GM04503 (cell line): ENCODE results near the gene ABCA9.

Experiments used
- DNase-seq: peaks from one replicate; pipeline ENCODE4 v3.0.0-alpha.2; 2012; ENCODE audit warnings: low read depth

ABCA9 gene

DNA sequence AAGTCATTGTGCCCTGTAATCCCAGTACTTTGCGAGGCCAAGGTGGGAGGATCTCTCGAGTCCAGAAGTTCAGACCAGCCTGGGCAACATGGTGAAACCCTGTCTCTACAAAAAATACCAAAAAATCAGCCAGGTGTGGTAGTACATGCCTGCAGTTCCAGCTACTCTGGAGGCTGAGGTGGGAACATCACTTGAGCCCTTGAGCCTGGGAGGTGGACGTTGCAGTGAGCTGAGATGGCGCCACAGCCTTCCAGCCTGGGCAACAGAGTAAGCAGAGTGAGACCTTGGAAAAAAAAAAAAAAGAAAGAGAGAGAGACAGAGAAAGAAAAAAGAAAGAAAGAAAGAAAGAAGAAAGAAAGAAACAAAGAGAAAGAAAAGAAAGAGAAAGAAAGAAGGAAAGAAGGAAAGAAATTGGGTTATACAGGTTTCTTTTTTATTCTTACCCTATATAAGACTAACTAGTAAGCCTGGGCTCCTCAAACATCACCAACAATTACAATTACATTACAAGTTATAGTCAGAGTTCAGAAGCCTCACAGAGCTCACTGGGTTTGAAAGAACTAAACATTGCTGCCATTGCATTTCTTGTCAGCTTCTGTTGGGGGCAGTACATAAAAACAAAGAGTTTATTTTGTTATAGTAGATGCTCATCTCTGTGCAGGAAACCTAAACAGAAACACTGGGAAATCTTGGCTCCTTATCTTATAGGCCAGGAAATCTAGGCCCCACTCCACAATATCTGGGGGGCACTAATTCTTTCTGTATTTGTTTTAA, 6.7 kb upstream of the ABCA9 start:
- no peak for DNase-seq

DNA sequence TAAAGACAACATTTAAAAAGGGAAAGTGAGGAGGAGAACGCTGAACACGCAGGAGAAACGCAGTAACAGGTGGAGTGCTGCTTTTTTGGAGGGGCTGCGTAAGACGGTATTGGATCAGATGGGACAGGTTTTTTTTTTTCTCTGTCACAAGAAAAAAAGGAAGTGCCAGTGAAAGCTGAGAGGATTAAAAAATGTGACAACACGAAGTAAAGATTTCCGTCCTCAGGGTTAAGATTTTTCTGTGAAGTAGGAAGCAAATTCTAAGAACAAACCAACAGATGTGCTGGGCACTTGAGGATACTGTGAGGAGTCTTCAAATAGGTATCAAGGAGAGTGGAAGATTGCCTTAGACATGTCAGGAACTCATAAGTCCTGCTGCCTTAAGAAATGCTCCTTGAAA, 5.8 kb upstream of the ABCA9 start:
- DNase-seq: no peak

DNA sequence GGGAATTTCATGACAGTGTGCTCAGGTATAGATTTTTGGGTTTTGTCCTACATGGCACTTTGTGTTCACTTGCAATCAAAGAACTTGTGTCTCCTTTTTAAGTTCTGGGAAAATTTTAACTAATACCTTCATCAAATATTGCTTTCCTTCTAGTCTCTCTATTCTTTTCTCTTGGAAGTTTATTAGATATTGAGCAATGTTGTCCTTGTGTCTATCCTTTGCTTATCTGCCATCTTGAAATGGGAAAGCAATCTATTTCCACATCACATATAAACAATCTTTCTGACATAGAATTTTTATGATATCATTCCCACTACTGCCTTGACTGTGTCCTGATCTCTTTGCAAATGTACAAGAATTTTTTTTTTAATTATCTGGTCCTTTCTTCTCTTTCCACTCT, 4.4 kb upstream of the ABCA9 start:
- DNase-seq: no peak

DNA sequence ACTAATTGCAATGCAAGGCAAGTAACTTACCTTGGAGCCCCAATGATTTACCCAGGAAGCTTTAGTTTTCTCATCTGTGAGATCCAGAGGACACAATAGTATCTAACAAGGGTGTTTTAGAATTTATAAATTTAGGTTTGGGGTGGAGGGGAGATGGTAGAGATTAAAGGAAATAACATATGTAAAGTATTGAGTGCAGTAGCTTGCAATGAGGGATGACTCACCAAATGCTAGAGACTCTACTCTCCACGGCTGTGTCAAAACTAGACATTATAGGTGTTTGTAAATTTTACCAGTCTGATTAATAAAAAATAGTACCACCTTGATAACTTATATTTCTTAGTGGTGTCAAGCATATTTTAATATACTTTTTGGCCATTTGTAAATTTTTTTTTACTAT, 3.7 kb upstream of the ABCA9 start:
- DNase-seq: no peak

DNA sequence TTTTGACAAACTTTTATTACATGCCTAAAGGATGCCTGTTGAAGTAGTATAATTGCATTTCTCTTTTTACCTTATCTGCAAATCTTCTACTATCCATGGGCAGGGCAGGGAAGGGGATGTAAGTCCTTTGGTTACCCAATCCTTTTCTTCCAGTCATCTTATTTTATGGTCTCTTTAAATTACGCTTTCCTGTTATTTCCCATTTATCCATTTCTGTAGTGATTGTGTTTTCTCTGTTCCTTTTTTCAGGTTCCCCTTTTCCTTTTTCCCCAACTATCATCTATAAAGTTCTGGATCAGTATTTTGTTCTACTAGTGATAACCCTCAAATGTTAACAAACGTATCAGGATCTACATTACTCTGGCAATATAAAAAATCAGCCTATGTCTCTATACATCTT, 3.3 kb upstream of the ABCA9 start:
- DNase-seq: no peak

DNA sequence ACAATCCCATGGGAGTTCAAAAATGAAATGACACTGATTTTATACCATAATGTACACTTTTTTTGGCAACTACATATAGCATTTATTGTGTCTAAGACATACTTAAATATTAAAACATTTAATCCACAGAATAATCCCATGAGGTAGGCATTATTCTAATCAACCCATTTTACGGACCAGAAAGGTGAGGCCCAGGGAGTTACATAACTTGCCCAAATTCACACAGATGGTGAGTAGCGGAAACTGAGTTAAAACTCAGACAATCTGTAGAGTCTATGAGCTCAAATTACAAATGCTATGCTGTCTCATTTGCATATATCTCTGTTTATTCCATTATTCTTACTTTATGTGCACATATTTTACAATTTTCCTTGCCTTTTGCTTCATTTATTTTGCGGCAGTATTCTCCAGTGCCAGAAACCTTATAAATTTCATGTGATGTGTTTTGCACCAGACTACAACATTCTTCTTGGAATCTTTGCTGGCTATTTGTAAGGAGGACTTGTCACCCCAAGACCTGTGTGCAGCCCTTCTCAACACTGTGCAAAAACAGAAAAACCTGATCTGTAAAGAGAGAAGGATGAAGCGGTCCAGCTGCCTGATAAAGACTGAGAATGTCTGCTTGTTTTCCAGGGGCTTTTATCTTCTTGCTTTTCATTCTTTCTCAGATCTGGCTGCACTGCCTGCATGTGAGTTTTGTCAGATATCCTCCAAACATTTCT, 2.3 kb upstream of the ABCA9 start:
- no peak for DNase-seq

DNA sequence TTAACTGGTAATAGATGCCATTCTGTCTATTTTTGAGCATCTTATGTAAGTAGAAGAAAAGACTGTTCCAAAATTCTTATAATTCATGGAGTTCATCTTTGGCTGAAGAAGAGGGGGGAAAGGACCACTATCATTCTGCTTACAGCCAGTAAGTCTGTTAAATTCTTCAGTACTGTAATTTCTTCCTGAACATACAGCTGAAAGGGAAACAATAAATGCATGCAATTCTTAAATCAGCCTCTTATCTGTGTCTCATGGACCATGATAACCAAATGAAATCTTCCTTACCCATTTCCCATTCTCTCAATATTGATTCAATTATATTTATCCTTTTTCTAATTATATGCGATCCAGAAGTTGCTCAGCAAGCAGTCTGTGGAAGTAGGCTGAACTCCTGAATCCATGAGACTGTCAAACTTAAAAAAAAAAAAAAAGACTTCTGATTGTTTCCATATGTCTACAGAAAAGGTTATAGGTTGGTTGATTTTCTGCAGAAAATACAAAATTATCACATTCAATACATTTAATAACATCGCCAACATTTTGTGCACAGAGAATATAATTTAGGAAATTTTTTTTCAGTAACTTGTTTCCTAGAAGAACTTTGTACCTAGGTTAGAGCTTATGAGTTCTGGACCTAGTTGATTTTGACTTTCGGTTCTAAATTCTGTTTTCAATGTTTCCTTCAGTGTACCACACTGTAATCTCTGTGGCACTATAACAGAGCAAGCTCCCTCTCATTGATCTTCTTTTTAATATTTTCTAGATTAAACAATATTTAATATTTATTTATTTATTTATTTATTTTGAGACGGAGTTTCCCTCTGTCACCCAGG, 1.2 kb upstream of the ABCA9 start:
- DNase-seq: no peak

DNA sequence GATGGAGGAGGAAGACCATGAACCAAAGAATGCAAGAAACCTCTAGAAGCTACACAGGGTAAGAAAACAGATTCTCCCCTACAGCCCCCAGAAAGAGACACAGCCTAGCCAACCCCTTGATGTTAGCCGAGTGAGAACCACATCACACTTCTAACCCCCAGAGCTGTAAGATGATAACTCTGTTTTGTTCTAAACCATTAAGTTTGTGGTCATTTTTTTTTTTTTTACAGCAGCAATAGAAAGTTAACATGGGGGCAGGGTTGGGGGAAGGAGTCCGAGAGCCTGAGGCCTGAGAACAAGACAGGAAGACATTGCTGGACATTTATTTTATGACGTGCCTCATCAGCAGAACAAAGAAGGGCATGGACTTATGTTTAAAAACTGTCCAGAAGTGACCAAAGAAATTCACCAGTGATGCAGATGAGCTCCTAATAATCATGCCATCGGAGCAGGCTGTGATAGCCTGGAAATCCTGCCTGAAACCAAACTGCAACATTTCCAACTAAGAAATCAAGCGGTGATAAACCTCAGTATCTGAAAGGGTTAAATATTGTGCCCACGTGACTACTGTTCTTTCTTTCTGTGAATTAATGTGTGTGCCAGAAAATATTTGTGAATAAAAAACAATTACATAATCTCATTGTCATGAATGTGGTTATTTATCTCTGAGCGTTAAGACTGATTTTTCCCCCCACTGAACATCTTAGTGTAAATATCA, 1.1 kb downstream of the ABCA9 start:
- no peak for DNase-seq

DNA sequence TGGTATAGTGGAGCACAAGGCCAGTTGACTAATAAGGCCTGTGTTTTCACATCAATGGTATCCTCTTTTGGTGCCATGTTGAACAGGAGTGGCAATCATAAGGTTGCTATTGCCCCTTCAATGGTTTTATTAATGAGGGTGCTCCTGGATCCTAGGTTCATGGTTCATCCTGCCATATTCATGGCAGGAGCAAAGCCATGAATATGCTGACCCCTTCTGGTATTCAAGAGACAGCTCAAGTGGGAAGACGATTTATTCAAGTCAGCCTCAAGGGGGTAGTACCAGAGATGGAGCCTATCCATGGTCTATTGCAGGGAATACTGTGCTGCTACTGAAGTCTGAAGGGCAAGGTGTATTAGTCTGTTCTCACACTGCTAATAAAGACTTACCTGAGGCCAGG, 2.6 kb downstream of the ABCA9 start:
- DNase-seq: no peak

DNA sequence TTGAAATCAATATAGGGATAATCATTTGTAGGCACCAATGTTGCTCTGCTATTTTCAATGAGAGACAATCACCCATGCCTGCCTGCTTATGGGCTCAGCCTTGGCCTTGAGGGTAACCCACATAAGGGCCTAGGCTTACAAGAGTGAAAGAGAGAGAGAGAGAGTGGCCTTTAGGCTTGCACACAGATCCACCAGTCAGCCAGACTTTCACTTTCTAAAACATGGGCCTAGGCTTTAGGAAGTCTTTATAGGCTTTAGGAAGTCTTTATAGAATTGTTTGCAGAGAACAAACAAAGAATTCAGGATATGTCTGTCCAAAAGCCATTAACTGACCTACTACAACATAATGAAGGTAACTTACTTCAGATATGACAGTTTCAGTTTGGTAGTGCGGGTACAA, 3.4 kb downstream of the ABCA9 start:
- DNase-seq: no peak

DNA sequence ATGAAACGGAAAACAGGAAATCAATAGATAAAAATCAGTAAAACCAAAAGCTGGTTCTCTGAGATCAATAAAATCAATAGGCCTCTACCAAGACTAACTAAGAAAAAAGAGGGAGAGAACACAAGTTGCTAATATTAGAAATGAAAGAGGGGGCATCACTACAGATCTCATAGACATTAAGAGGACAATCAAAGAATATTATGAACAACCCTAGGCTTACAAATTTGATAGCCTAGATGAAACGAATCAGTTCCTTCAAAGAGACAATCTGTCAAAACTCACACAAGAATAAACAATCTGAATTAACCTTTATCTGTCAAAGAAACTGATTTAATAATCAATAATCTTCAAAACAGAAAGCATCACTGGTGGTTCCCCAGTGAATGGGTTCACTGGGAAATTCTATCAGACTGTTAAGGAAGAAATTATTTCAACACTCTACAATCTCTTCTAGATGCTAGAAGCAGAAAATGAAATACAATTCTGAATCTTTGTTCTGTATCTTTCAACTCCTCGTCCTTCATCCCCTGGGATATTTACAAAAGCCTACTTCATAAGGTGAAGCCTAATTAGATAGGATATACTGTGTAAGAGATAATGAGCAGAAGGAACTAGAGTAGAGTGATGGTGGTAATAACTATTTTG, 4.4 kb downstream of the ABCA9 start:
- DNase-seq: no peak

DNA sequence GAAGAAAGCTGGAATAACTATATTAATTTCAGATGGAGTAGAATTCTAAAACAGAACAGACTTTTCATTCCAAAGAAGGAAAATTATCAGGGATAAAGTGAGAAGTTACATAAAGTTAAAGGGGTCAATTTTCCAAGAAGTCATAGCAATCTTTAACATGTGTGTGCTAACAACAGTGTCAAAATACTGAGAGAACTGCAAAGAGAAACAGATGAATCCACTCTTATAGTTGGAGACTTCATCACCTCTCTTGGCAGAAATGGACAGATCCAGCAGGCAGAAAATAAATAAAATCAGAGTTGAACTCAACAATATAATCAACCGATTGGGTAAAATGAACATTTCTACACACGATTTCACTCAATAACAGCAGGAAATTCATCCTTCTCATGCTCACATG, 5.4 kb downstream of the ABCA9 start:
- no peak for DNase-seq

DNA sequence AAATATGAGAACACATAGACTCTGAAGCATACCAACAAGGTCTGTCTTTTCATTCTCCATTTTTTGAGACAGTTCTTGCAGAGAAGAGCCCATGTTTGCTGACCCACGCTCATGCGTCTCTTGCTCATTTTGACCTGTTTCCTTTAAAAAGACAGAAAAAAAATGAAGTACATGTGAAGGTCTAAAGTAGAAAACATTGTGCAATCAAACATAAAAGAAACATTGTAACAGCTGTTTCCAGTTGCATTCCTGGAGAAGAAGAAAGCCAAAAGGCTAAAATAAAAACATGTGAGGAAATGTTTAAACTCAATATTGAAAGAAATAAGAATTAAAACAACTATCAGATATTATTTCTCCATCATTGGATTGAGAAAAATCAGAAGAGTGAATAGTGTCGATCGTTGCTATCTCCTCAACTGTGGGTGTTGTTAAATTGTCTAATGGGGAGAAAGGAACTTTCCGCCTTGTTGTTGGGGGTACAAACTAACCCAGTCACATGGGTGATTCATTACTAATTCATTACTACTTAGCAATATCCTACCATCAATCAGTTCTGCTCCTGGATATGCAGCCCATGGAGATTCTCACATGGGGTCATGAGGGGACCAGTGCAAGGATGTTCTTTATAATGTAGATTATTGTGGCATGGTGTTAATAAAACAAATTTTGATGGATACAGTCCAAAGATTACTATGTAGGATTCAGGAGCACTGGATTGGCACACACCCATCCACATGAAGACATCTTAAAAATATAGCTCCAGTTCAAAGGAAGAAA, 9.5 kb downstream of the ABCA9 start:
- peak; percentile 20 for DNase-seq

DNA sequence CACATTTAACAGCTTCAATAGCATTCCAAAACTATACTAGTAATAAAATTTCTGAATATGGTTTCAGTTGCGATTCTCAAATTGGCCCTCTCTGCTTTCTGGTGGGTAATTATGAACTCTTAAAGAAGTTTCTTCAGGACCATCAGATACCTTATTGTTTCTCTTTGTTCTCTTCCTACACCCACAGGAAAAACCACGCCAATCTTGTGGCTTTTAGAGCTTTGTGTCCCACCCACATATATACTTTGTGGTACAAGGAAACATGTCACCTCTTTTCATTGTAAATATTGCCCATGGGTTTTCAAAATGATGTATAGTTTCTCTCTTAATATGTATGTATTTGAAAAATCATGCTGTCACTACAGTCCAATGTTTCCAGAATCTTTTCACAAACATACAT, 12.1 kb downstream of the ABCA9 start:
- DNase-seq: no peak

DNA sequence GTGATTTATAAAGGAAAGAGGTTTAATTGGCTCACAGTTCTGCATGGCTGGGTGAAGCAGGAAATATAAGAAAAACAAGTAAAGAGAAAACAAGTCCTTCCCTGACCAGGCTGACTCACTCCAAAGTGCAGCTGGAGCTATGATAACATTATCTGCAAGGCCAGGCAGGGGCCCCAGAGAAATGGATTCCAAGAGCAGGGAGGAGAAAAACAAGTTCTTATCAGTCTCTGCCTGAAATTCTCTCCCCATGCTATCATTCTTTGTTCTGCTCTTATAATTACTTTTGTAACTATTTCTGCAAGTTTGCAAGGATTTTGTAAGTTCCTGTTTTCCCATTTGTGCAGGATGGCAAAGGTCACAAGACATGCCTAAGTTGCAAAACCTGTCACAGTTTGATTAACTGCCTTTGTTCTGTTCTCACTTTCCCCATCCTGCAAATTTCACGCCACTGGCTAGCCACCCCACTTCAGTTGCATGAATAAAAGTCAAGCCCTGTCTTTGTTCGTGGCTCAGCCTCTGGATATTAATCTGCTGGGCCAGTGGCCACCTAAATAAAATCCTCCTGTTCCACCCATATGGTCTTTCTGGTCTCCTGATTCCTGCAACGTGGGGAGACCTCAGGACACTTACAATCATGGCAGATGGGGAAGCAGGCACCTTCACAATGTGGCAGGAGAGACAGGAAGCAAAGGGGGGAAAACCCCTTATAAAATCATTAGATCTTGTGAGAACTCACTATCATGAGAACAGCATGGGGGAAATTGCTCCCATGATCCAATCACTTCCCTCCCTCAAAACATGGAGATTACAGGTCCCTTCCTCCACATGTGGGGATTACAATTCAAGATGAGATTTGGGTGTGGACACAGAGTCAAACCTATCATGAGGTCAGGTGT, 13.1 kb downstream of the ABCA9 start:
- peak; percentile 51 for DNase-seq

DNA sequence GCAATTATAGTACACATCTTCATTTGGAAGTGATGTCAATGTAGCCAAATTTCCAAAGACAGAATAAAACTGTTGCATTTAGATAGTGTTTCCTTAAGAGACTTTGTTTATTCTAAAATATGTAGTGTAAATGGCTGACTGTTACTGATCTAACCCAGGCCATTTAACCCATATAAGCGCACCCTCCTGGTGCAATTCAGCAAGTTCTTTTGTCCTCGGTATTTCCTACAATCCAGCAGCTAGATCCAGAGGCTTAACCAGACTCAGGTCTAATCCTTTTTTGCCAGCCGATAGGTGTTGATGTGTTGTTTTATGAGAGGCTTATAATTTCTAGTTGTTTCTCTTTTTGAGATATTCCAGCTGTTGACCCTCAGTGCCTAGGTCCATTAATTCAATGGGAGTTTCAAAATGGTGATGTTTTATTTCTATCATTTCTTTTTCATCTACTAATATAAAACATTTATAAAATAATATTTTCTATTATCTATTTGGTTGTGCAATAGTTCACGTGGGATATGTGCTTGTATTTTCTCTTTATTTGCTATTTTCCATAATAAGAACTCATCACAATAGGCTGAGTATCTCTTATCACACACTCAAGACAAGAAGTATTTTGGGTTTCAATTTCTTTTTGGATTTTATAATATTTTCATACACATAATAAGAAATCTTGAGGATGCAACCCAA, 14.5 kb downstream of the ABCA9 start:
- DNase-seq: no peak

DNA sequence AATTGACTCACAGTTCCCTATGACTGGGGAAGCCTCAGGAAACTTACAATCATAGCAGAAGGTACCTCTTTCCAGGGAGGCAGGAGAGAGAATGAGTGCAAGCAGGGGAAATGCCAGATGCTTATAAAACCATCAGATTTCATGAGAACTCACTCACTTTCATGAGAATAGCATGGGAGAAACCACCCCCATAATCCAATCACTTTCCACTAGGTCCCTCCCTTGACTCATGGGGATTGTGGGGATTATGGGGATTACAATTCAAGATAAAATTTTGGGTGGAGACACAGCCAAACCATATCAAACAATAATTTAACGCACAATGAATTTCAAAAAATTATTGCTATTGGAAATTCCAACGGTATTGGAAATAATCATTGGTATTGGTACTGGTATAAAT, 15.1 kb downstream of the ABCA9 start:
- DNase-seq: no peak

DNA sequence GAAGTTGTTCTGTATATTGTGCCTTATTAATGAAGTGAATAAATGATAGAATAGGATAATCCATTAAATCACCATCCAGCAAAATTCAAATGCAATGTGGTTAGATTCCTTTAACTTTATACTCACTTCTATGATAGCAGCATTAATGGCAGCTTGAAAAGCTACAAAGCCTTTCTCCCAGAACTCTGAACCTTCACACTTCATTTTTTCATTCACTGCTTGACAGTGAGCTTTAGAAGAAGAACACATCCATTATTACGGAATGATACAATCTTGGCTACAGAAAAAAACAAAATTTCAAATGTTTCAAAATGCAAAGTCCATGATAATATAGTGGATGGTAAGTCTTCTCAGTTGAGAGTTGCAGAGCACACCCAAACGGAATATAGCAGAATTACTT, 16.4 kb downstream of the ABCA9 start:
- DNase-seq: no peak

DNA sequence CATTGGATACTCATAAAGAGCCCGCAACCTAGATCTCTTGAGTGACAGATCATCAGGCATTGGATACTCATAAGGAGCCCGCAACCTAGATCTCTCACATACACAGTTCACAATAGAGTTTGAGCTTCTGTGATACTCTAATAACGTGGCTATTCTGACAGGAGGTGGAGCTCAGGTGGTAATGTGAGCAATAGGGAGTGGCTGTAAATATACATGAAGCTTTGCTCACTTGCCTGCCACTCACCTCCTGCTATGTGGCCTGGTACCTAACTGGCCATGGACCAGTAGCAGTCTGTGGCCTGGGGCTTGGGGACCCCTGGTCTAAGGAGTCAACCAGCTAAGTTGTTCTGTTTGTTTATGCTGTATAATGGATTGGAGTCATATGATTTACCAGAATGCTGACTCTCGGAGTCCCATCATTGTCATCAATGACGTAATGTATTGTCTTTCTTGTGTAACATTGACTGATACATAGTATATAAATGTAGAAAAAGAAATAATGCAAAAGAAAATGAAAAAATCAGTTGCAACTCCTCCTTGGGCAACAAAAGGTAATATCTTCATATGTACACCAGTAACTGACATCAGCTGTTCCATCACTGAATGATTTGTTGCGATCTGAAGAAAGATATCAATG, 17.5 kb downstream of the ABCA9 start:
- no peak for DNase-seq
